Measurements from ENCODE around the gene CYGB. TPM values are rescaled to one million over a fixed set of nuclear protein-coding genes. Genes with fewer than 3 reads are reported as not detected.

The CYGB gene
- polyA plus RNA-seq, 1 of the 3 experiments (the other 2 are of a cell fraction) = 1.7 TPM

DNA sequence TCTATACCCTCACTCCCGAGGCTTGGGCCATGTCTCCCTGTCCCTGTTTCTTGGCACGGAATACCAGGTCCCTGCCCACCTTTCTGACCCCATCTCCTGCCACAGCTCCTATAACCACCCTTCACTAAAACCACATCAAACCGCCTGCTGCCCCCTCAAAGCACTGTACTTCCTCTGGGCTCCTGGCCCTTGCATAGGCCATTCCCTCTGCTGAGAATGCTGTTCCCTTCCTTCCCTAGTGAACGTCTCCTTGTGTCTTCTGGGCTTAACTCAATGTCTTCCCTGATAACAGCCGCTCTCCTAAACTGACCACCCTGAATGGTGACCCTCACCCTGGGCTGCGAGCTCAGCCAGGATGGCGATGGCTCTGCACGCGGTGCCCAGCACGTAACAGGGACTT, 59.4 kb downstream of the CYGB start:
- H3F3A ChIP-seq (replicated peaks; ENCODE audit: insufficient read depth) = no peaks in the 10 kb centered on the region
- ChIA-PET POLR2A (no interaction called here), CTCF (interaction anchor here (0.6 to 56.8 kb wide), 7 partner anchors 2 to 146 kb away, joined by 3 to 1687 read pairs (median 5); partner anchors contain the start of genes AANAT, RHBDF2 and UBE2O)
- H3K4me3 ChIP-seq (ENCODE audit: low read depth in 2 of 2, low read length in 1 of 2) = no peak overlapping the region
- H3K9me3 ChIP-seq = no peaks in the 10 kb centered on the region
- no peaks in the 10 kb centered on the region for H4K20me1 ChIP-seq (ENCODE audit: insufficient read depth)
- no peak overlapping the region for H3K9ac ChIP-seq
- H3K4me2 ChIP-seq = no peak overlapping the region
- no peak overlapping the region for H2AFZ ChIP-seq (ENCODE audit: low read depth)
- no peaks in the 10 kb centered on the region for H3K4me1 ChIP-seq (ENCODE audit: control insufficient read depth in 1 of 2, insufficient read depth in 2 of 2, low read depth in 1 of 2, low read length in 1 of 2)
- H3K9me2 ChIP-seq = no peaks in the 10 kb centered on the region
- no peak overlapping the region for H3K27ac ChIP-seq (ENCODE audit: low read depth in 2 of 2, low read length in 1 of 2)
- H3K27me3 ChIP-seq (ENCODE audit: insufficient read depth) = no peaks in the 10 kb centered on the region
- H3K79me2 ChIP-seq (ENCODE audit: insufficient read depth) = no peaks in the 10 kb centered on the region
- DNase-seq = no peak
- TF ChIP-seq CHD2 (IDR thresholded peaks at IDR 0.05; ENCODE audit: low read length, partially characterized antibody) (no peak), FOXM1 (IDR thresholded peaks at IDR 0.05; ENCODE audit: low read depth) (no peak)
- TF ChIP-seq, protein P1, sequence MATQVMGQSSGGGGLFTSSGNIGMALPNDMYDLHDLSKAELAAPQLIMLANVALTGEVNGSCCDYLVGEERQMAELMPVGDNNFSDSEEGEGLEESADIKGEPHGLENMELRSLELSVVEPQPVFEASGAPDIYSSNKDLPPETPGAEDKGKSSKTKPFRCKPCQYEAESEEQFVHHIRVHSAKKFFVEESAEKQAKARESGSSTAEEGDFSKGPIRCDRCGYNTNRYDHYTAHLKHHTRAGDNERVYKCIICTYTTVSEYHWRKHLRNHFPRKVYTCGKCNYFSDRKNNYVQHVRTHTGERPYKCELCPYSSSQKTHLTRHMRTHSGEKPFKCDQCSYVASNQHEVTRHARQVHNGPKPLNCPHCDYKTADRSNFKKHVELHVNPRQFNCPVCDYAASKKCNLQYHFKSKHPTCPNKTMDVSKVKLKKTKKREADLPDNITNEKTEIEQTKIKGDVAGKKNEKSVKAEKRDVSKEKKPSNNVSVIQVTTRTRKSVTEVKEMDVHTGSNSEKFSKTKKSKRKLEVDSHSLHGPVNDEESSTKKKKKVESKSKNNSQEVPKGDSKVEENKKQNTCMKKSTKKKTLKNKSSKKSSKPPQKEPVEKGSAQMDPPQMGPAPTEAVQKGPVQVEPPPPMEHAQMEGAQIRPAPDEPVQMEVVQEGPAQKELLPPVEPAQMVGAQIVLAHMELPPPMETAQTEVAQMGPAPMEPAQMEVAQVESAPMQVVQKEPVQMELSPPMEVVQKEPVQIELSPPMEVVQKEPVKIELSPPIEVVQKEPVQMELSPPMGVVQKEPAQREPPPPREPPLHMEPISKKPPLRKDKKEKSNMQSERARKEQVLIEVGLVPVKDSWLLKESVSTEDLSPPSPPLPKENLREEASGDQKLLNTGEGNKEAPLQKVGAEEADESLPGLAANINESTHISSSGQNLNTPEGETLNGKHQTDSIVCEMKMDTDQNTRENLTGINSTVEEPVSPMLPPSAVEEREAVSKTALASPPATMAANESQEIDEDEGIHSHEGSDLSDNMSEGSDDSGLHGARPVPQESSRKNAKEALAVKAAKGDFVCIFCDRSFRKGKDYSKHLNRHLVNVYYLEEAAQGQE (IDR thresholded peaks at IDR 0.05; ENCODE audit: low read depth, low read length) = no peak
- H3K36me3 ChIP-seq (replicated peaks in 1 of 2; ENCODE audit: control insufficient read depth in 1 of 2, insufficient read depth in 2 of 2, low read length in 1 of 2) = peaks cover 0 to 6% of the 10 kb centered on the region in 2 experiments
- 95% methylated on average over 10 of the region's 10 CpGs for WGBS (ENCODE audit: low lambda C conversion rate)

DNA sequence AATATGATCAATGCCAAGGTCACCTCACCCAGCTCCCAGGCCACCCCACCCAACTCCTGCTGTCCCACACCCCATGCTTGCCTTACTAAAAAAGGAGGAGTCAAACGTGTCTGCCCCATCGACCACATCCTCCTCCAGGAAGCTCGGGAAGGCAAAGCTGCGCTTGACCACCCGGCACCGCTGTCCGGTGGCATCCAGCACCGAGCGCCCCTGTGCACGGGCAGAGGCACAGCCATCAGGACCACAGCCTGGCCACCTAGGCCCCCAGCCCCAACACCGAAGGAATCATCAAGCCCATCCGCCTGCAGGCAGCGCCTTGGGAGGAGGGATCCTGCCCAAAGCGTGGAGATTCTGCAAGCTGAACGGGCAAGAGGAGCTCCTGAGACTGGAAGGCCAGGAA, 59.9 kb downstream of the CYGB start:
- WGBS (ENCODE audit: low lambda C conversion rate) = 91% methylated on average over 15 of the region's 15 CpGs
- CTCF ChIA-PET = interaction anchor here (1.3 to 56.8 kb wide), 5 partner anchors 2 to 146 kb away, joined by 5 to 1687 read pairs (median 5); partner anchors contain the start of genes AANAT, RHBDF2 and UBE2O
- Histone ChIP-seq H3F3A (replicated peaks; ENCODE audit: insufficient read depth) (no peaks in the 10 kb centered on the region), H3K9me2 (no peaks in the 10 kb centered on the region), H3K36me3 (replicated peaks in 1 of 2; ENCODE audit: control insufficient read depth in 1 of 2, insufficient read depth in 2 of 2, low read length in 1 of 2) (peaks cover 0 to 11% of the 10 kb centered on the region in 2 experiments), H3K9me3 (no peaks in the 10 kb centered on the region), H2AFZ (ENCODE audit: low read depth) (no peak overlapping the region), H3K4me2 (no peak overlapping the region), H3K4me1 (ENCODE audit: control insufficient read depth in 1 of 2, insufficient read depth in 2 of 2, low read depth in 1 of 2, low read length in 1 of 2) (no peaks in the 10 kb centered on the region), H4K20me1 (ENCODE audit: insufficient read depth) (no peaks in the 10 kb centered on the region), H3K4me3 (ENCODE audit: low read depth in 2 of 2, low read length in 1 of 2) (no peak overlapping the region), H3K27me3 (ENCODE audit: insufficient read depth) (no peaks in the 10 kb centered on the region), H3K9ac (no peak overlapping the region), H3K79me2 (ENCODE audit: insufficient read depth) (no peaks in the 10 kb centered on the region), H3K27ac (ENCODE audit: low read depth in 2 of 2, low read length in 1 of 2) (no peak overlapping the region)
- POLR2A ChIA-PET = interaction anchor here (0.5 to 1.2 kb wide), 2 partner anchors 8 to 26 kb away, joined by 4 to 6 read pairs; no protein-coding TSS in a partner anchor
- DNase-seq = no peak
- TF ChIP-seq NRF1 (IDR thresholded peaks at IDR 0.05; ENCODE audit: low read depth, low read length) = no peak
- no peak for TF ChIP-seq RCOR1 (IDR thresholded peaks at IDR 0.05; ENCODE audit: low read length)
- TF ChIP-seq, protein P2, sequence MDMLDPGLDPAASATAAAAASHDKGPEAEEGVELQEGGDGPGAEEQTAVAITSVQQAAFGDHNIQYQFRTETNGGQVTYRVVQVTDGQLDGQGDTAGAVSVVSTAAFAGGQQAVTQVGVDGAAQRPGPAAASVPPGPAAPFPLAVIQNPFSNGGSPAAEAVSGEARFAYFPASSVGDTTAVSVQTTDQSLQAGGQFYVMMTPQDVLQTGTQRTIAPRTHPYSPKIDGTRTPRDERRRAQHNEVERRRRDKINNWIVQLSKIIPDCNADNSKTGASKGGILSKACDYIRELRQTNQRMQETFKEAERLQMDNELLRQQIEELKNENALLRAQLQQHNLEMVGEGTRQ (IDR thresholded peaks at IDR 0.05; ENCODE audit: borderline replicate concordance, low read depth, low read length) = no peak
- TF ChIP-seq, protein P3, sequence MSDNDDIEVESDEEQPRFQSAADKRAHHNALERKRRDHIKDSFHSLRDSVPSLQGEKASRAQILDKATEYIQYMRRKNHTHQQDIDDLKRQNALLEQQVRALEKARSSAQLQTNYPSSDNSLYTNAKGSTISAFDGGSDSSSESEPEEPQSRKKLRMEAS (IDR thresholded peaks at IDR 0.05; ENCODE audit: low read depth) = no peak
- no peak for TF ChIP-seq EZH2phosphoT487 (IDR thresholded peaks at IDR 0.05; ENCODE audit: borderline replicate concordance, low read depth)
- TF ChIP-seq, protein P4, sequence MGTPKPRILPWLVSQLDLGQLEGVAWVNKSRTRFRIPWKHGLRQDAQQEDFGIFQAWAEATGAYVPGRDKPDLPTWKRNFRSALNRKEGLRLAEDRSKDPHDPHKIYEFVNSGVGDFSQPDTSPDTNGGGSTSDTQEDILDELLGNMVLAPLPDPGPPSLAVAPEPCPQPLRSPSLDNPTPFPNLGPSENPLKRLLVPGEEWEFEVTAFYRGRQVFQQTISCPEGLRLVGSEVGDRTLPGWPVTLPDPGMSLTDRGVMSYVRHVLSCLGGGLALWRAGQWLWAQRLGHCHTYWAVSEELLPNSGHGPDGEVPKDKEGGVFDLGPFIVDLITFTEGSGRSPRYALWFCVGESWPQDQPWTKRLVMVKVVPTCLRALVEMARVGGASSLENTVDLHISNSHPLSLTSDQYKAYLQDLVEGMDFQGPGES (IDR thresholded peaks at IDR 0.05; ENCODE audit: low read depth, low read length) = no peak
- no peak for TF ChIP-seq GATA2 (CRISPR knock-in tag; IDR thresholded peaks at IDR 0.05)
- no peak for TF ChIP-seq GABPA (IDR thresholded peaks at IDR 0.05; ENCODE audit: low read depth)
- no peak for TF ChIP-seq TCF12 (IDR thresholded peaks at IDR 0.05)
- TF ChIP-seq EP300 (IDR thresholded peaks at IDR 0.05; ENCODE audit: borderline replicate concordance in 1 of 2, low read depth in 1 of 2, low read length in 1 of 2) = no peak
- no peak for TF ChIP-seq RAD21 (IDR thresholded peaks at IDR 0.05; ENCODE audit: low read length)
- TF ChIP-seq FOSL2 (IDR thresholded peaks at IDR 0.05; ENCODE audit: borderline replicate concordance, low read depth) = no peak
- TF ChIP-seq, protein P5, sequence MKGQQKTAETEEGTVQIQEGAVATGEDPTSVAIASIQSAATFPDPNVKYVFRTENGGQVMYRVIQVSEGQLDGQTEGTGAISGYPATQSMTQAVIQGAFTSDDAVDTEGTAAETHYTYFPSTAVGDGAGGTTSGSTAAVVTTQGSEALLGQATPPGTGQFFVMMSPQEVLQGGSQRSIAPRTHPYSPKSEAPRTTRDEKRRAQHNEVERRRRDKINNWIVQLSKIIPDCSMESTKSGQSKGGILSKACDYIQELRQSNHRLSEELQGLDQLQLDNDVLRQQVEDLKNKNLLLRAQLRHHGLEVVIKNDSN (IDR thresholded peaks at IDR 0.05; ENCODE audit: borderline replicate concordance, low read depth) = no peak
- TF ChIP-seq SIN3A (IDR thresholded peaks at IDR 0.05; ENCODE audit: borderline replicate concordance, low read depth, low read length) = no peak
- TF ChIP-seq, protein P6, sequence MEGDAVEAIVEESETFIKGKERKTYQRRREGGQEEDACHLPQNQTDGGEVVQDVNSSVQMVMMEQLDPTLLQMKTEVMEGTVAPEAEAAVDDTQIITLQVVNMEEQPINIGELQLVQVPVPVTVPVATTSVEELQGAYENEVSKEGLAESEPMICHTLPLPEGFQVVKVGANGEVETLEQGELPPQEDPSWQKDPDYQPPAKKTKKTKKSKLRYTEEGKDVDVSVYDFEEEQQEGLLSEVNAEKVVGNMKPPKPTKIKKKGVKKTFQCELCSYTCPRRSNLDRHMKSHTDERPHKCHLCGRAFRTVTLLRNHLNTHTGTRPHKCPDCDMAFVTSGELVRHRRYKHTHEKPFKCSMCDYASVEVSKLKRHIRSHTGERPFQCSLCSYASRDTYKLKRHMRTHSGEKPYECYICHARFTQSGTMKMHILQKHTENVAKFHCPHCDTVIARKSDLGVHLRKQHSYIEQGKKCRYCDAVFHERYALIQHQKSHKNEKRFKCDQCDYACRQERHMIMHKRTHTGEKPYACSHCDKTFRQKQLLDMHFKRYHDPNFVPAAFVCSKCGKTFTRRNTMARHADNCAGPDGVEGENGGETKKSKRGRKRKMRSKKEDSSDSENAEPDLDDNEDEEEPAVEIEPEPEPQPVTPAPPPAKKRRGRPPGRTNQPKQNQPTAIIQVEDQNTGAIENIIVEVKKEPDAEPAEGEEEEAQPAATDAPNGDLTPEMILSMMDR (IDR thresholded peaks at IDR 0.05) = no peak
- no peak for TF ChIP-seq MEF2A (IDR thresholded peaks at IDR 0.05; ENCODE audit: borderline replicate concordance, low read depth)
- TF ChIP-seq ELF1 (IDR thresholded peaks at IDR 0.05) = no peak

Measured in SK-N-SH (cell line).